ENCODE results near the gene TOR1AIP2.
A peak's percentile ranks its signal among the peaks of the same experiment; 100 is the strongest.

Gene TOR1AIP2

GRCh38 chr1:179877586-179878265 is at the start of gene TOR1AIP2:
Gene TOR1AIP2, minus strand, starts transcription at chr1:179877803. Its CDS starts 25,138 bp downstream, at chr1:179852665.
- no peak for TF ChIP-seq CTCF (conservative IDR thresholded peaks at IDR 0.05; ENCODE audit: control insufficient read depth, insufficient read depth, low read depth, low read length)
- DNase-seq (ENCODE audit: low read depth) = peak; percentile 77
- peak within 1 kb of the TSS; percentile 89 for H3K4me3 ChIP-seq (ENCODE audit: control insufficient read depth, low read depth, low read length)

GRCh38 chr1:179926850-179927205 is 49.2 kb upstream of the TOR1AIP2 start:
- H3K4me3 ChIP-seq (ENCODE audit: control insufficient read depth, low read depth, low read length) = no peak overlapping the region
- no peak for TF ChIP-seq CTCF (conservative IDR thresholded peaks at IDR 0.05; ENCODE audit: control insufficient read depth, insufficient read depth, low read depth, low read length)
- DNase-seq (ENCODE audit: low read depth) = no peak

GRCh38 chr1:179925922-179926849 is 48.6 kb upstream of the TOR1AIP2 start:
- peak; percentile 88 for DNase-seq (ENCODE audit: low read depth)
- no peak overlapping the region for H3K4me3 ChIP-seq (ENCODE audit: control insufficient read depth, low read depth, low read length)
- TF ChIP-seq CTCF (conservative IDR thresholded peaks at IDR 0.05; ENCODE audit: control insufficient read depth, insufficient read depth, low read depth, low read length) = no peak

- TF ChIP-seq CTCF (conservative IDR thresholded peaks at IDR 0.05; ENCODE audit: control insufficient read depth, insufficient read depth, low read depth, low read length) = no peak
- no peak for DNase-seq (ENCODE audit: low read depth)
Measured at GRCh38 chr1:179925302-179925701, 47.7 kb upstream of the TOR1AIP2 start.

GRCh38 chr1:179924268-179924667 is 46.7 kb upstream of the TOR1AIP2 start:
- DNase-seq (ENCODE audit: low read depth) = no peak
- TF ChIP-seq CTCF (conservative IDR thresholded peaks at IDR 0.05; ENCODE audit: control insufficient read depth, insufficient read depth, low read depth, low read length) = no peak
- no peak overlapping the region for H3K4me3 ChIP-seq (ENCODE audit: control insufficient read depth, low read depth, low read length)

More at GRCh38 chr1:179925302-179925701, 47.7 kb upstream of the TOR1AIP2 start:
- H3K4me3 ChIP-seq (ENCODE audit: control insufficient read depth, low read depth, low read length) = no peak overlapping the region

- no peak for TF ChIP-seq CTCF (conservative IDR thresholded peaks at IDR 0.05; ENCODE audit: control insufficient read depth, insufficient read depth, low read depth, low read length)
- no peak for DNase-seq (ENCODE audit: low read depth)
- no peak overlapping the region for H3K4me3 ChIP-seq (ENCODE audit: control insufficient read depth, low read depth, low read length)
Measured at GRCh38 chr1:179923029-179923428, 45.4 kb upstream of the TOR1AIP2 start.

Data from fibroblast of mammary gland (primary cell).